Astrocyte of the cerebellum (primary cell): ENCODE measurements around the gene MLLT1.

Experiments
- DNase-seq: peaks from one replicate; pipeline ENCODE4 v3.0.0-alpha.2; 2011; ENCODE audit warnings: low read depth
- H3K4me3 ChIP-seq: 2 replicates; pipeline ENCODE4 v1.5.1; 2011; ENCODE audit warnings: mild to moderate bottlenecking, low read depth, low read length, moderate library complexity
- CTCF ChIP-seq: IDR thresholded peaks from 2 replicates; pipeline ENCODE4 v1.5.1; 2012; ENCODE audit warnings: low read length, low read depth, moderate library complexity, mild to moderate bottlenecking; ENCODE audit errors: missing control alignments
- in situ Hi-C: cut with HindIII; loops from 2 replicates; pipeline ENCODE4 v1.10.0; 2017; ENCODE audit warnings: low sequenced_read_pairs

The MLLT1 gene

GRCh38 chr19:6267552-6268381 lies 12.0 kb downstream of the MLLT1 start:
- no peak for TF ChIP-seq CTCF
- in situ Hi-C loops: no loop called here

GRCh38 chr19:6264803-6265202 lies 15.0 kb downstream of the MLLT1 start:
- no peak overlapping the region for H3K4me3 ChIP-seq
- in situ Hi-C loops: no loop called here
- no peak for TF ChIP-seq CTCF
- DNase-seq: no peak

More at GRCh38 chr19:6267552-6268381, 12.0 kb downstream of the MLLT1 start:
- no peak overlapping the region for H3K4me3 ChIP-seq
- no peak for DNase-seq

- DNase-seq: no peak
- in situ Hi-C loops: no loop called here
- no peak overlapping the region for H3K4me3 ChIP-seq
- no peak for TF ChIP-seq CTCF
Measured at GRCh38 chr19:6263735-6264444, 15.9 kb downstream of the MLLT1 start.

- in situ Hi-C loops: no loop called here
Measured at GRCh38 chr19:6263306-6263705, 16.5 kb downstream of the MLLT1 start.

GRCh38 chr19:6262519-6262918 lies 17.3 kb downstream of the MLLT1 start:
- in situ Hi-C loops: no loop called here
- no peak for TF ChIP-seq CTCF
- no peak overlapping the region for H3K4me3 ChIP-seq
- no peak for DNase-seq

More at GRCh38 chr19:6263306-6263705, 16.5 kb downstream of the MLLT1 start:
- H3K4me3 ChIP-seq: no peak overlapping the region
- no peak for TF ChIP-seq CTCF
- no peak for DNase-seq

GRCh38 chr19:6261883-6262282 lies 17.9 kb downstream of the MLLT1 start:
- no peak for DNase-seq
- TF ChIP-seq CTCF: no peak
- no peak overlapping the region for H3K4me3 ChIP-seq
- in situ Hi-C loops: no loop called here
